HFF-Myc (cell line): ENCODE measurements around the gene SLC39A9.
"Not testable (repeated sequence)": the region's sequence is repeated elsewhere in the genome, so short reads cannot be mapped to it uniquely, and the experiment has no call there.

Experiments
- DNase-seq: peaks from one replicate; pipeline ENCODE4 v3.0.0-alpha.2; 2011; ENCODE audit warnings: low read depth; ENCODE audit errors: extremely low read depth
- H3K4me3 ChIP-seq: replicated peaks from 2 replicates; pipeline ENCODE4 v1.5.1; 2011; ENCODE audit warnings: low read depth, mild to moderate bottlenecking, control low read depth, low read length
- TF ChIP-seq, protein P1 (sequence below): IDR thresholded peaks from 2 replicates; pipeline ENCODE4 v1.5.1; 2012; ENCODE audit warnings: mild to moderate bottlenecking, low read depth, low read length, control low read depth; ENCODE audit errors: missing control alignments

SLC39A9 gene

DNA sequence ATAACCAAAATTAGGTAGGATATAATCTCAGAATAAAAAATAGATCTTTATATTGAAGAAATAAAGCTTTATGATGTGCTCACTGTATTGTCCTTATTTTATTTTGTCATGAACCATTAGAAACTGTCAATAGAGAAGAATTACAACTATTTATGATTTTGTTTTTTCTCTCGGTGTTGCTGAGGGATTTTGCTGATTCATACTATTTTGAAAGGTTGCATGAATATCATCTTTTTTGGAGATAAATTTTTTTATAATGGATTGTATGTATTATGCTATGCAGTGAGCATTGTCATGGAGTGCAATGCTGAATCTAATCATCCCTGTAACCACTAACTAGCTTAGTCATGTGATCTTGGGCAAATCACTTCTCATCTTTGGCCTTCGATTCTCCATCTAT is 15.0 kb downstream of the SLC39A9 start:
- no peak overlapping the region for H3K4me3 ChIP-seq
- no peak for DNase-seq
- TF ChIP-seq, protein P1, sequence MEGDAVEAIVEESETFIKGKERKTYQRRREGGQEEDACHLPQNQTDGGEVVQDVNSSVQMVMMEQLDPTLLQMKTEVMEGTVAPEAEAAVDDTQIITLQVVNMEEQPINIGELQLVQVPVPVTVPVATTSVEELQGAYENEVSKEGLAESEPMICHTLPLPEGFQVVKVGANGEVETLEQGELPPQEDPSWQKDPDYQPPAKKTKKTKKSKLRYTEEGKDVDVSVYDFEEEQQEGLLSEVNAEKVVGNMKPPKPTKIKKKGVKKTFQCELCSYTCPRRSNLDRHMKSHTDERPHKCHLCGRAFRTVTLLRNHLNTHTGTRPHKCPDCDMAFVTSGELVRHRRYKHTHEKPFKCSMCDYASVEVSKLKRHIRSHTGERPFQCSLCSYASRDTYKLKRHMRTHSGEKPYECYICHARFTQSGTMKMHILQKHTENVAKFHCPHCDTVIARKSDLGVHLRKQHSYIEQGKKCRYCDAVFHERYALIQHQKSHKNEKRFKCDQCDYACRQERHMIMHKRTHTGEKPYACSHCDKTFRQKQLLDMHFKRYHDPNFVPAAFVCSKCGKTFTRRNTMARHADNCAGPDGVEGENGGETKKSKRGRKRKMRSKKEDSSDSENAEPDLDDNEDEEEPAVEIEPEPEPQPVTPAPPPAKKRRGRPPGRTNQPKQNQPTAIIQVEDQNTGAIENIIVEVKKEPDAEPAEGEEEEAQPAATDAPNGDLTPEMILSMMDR = no peak

DNA sequence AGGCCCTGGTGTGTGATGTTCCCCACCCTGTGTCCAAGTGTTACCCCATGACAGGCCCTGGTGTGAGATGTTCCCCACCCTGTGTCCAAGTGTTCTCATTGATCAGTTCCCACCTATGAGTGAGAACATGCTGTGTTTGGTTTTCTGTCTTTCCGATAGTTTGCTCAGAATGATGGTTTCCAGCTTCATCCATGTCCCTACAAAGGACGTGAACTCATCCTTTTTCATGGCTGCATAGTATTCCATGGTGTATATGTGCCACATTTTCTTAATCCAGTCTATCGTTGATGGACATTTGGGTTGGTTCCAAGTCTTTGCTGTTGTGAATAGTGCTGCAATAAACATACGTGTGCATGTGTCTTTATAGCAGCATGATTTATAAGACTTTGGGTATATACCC is 17.6 kb downstream of the SLC39A9 start:
- not testable (repeated sequence) for H3K4me3 ChIP-seq, DNase-seq

DNA sequence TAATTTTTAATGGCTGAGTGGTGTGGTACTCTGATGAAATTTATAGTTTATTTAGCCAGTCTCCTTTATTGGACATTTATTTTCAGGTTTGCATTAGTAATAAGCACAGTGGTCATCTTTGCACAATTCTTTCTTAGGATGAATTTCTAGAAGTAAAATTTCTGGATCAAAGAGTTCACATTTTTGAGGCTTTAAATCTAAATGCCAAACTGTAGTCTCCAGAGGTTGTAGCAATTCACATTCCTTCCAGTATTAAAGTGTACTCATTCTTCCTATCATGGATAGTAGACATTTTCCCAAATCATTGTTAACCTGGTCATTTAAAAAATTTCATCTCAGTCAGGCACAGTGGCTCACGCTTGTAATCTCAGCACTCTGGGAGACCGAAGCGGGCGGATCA is 24.8 kb downstream of the SLC39A9 start:
- no peak overlapping the region for H3K4me3 ChIP-seq
- no peak for DNase-seq
- TF ChIP-seq, protein P1 = no peak

DNA sequence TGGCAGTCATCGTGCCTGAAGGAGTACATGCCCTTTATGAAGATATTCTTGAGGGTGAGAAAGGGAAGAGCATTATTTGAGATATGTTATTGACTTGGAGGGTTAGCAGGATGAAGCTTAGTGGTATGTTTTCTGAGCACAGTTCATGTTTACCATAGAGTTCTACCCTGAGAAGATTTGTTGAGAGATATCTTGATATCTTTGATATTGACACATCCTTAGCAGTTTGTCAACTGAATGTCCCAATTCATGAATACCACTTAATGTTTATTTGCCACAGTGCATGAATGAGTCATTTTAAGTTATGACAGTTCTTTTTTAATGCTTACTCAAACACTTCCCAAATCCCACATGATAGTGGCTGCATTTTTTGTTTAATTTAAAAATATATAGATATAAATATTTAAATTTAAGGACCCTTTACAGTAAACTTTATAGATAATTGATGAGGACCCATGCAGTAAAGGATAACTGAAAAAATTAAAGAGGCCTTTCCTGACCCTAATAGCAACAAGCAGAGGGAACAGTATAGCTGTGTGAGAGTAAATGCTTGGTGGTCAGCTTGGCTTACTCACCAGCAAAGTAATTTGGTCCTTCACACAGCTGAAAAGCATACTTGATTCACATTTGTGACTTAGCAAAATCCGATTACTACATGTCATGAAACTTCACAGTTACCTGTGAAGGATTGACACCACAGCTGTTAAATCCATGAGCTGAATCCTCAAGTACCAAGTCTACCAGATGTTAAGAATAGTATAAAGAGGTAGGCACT is 25.8 kb downstream of the SLC39A9 start:
- no peak overlapping the region for H3K4me3 ChIP-seq
- TF ChIP-seq, protein P1 = no peak
- no peak for DNase-seq

DNA sequence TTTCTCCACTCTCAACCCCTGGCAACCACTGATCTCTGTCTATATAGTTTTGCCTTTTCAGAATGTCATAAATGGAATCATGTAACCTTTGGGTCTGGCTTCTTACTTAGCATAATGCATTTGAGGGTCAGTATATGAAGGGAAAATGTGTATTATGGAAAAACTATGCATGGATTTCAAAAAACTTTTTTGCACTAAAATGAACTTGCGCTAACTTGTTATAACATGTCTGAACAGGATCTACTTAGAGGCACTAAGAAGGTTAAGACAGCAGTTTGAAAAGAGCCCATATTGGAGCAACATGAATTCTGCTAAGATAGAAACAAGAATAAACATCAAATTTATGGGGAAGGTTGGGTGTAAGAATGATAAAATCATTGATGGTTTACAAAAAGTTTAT is 29.1 kb downstream of the SLC39A9 start:
- TF ChIP-seq, protein P1 = no peak
- H3K4me3 ChIP-seq = no peak overlapping the region
- no peak for DNase-seq

DNA sequence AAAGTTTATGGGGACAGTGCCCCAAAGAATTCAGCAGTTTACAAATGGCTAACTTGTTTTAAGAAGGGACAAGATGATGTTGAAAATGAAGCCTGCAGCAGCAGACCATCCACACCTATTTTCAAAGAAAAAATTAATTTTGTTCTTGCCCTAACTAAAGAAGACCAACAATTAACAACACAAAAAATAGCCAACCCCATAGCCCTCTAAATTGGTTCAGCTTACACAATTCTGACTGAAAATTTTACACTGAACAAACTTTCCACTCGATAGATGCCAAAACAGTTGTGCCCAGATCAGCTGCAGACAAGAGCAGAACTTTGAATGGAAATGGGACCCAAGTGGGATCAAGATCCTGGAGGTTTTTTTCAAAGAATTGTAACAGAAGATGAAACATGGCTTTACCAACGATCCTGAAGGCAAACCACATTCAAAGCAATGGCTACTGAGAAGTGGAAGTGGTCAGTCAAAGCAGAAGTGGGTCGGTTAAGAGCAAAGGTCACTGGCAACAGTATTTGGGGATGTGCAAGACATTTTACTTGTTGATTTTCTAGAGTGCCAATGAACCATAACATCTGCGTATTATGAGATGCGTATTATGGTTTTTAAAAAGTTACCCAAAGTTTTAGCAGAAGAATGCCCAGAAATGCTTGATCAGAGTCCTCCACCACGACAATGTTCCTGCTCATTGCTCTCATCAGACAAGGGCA is 30.0 kb downstream of the SLC39A9 start:
- TF ChIP-seq, protein P1 = no peak
- DNase-seq = no peak
- H3K4me3 ChIP-seq = no peak overlapping the region

DNA sequence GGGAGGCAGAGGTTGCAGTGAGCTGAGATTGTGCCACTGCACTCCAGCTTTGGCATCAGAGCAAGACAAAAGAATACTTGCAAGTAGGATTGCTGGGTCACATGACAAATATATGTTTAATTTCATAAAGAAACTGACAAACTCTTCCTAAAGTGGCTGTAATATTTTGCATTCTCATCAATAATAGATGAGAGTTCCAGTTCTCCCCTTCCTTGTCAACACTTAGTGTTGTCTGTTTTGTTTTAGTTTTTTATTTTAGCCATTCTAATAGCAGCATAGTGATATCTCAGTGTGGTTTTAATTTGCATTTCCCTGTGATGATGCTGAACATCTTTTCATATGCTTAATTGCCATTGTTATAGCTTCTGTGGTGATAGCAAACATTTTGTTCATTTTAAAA is 31.2 kb downstream of the SLC39A9 start:
- TF ChIP-seq, protein P1 = no peak
- DNase-seq = no peak

More for the DNA sequence above, 31.2 kb downstream of the SLC39A9 start:
- H3K4me3 ChIP-seq = no peak overlapping the region
